HEK293 (cell line): ENCODE results near the gene FLYWCH1.

ENCODE experiments used
- CTCF ChIA-PET: fragments of 350-600 bp; formaldehyde crosslinking; extraction: SDS; loops from one replicate; lab custom pipeline; 2021; ENCODE audit warnings: antibody characterized with exemption; lab: Yijun Ruan, JAX
- POLR2A ChIA-PET: fragments of 300-600 bp; formaldehyde crosslinking; extraction: SDS; loops from one replicate; lab custom pipeline; 2020; ENCODE audit warnings: antibody characterized with exemption, inconsistent platforms; lab: Yijun Ruan, JAX
- H3K27ac ChIP-seq: fragments of 200-500 bp; sonication (Bioruptor generic); 2 replicates; pipeline ENCODE4 v1.5.1; 2014; ENCODE audit warnings: low read depth, low read length, control low read depth, inconsistent platforms; ENCODE audit errors: extremely low read depth
- H3K36me3 ChIP-seq, 2 experiments: fragments of 200-500 bp in 1 of 2; sonication (Bioruptor generic) in 1 of 2; 1 replicate in 1 of 2; 2 replicates in 1 of 2; pipeline ENCODE4 v1.5.1; 2014 to 2017; ENCODE audit warnings: inconsistent platforms in 2 of 2, low read length in 2 of 2; ENCODE audit not compliant: control insufficient read depth in 2 of 2, insufficient read depth in 1 of 2
- H3K4me1 ChIP-seq: fragments of 200-500 bp; sonication (Bioruptor generic); 2 replicates; pipeline ENCODE4 v1.5.1; 2014; ENCODE audit warnings: mild to moderate bottlenecking, low read length, inconsistent platforms; ENCODE audit not compliant: control insufficient read depth, insufficient read depth
- H3K4me3 ChIP-seq: 2 replicates; pipeline ENCODE4 v1.5.1; 2011; ENCODE audit warnings: low read depth, mild to moderate bottlenecking, control low read depth, low read length, moderate library complexity
- H3K9me3 ChIP-seq: fragments of 200-500 bp; sonication (Bioruptor generic); 2 replicates; pipeline ENCODE4 v1.5.1; 2014; ENCODE audit warnings: low read depth, low read length, inconsistent platforms; ENCODE audit not compliant: control insufficient read depth, insufficient read depth
- EGR2 ChIP-seq: fragments of 450-650 bp; formaldehyde crosslinking; IDR thresholded peaks from 2 replicates; pipeline ENCODE4 v1.5.1; 2016; ENCODE audit warnings: low read depth, missing biosample characterization, missing genetic modification characterization
- KLF10 ChIP-seq: fragments of 450-650 bp; IDR thresholded peaks from 2 replicates; pipeline ENCODE4 v1.5.1; 2018; ENCODE audit warnings: missing biosample characterization, mild to moderate bottlenecking, missing genetic modification characterization
- KLF17 ChIP-seq: fragments of 450-650 bp; formaldehyde crosslinking; IDR thresholded peaks from 2 replicates; pipeline ENCODE4 v1.5.1; 2016; ENCODE audit warnings: missing biosample characterization, missing genetic modification characterization
- KLF9 ChIP-seq: fragments of 450-650 bp; formaldehyde crosslinking; IDR thresholded peaks from 2 replicates; pipeline ENCODE4 v1.5.1; 2016; ENCODE audit warnings: missing biosample characterization, missing genetic modification characterization, low read depth
- OVOL3 ChIP-seq: fragments of 450-650 bp; formaldehyde crosslinking; IDR thresholded peaks from 2 replicates; pipeline ENCODE4 v1.5.1; 2016; ENCODE audit warnings: missing biosample characterization, missing genetic modification characterization
- SP7 ChIP-seq: fragments of 450-650 bp; formaldehyde crosslinking; IDR thresholded peaks from 2 replicates; pipeline ENCODE4 v1.5.1; 2016; ENCODE audit warnings: missing biosample characterization, missing genetic modification characterization
- ZBTB1 ChIP-seq: fragments of 450-650 bp; formaldehyde crosslinking; IDR thresholded peaks from 2 replicates; pipeline ENCODE4 v1.5.1; 2016; ENCODE audit warnings: missing biosample characterization, missing genetic modification characterization
- ZBTB44 ChIP-seq: fragments of 450-650 bp; IDR thresholded peaks from 2 replicates; pipeline ENCODE4 v1.5.1; 2018; ENCODE audit warnings: missing biosample characterization, mild to moderate bottlenecking, missing genetic modification characterization
- ZBTB8A ChIP-seq: fragments of 450-650 bp; formaldehyde crosslinking; IDR thresholded peaks from 2 replicates; pipeline ENCODE4 v1.5.1; 2016; ENCODE audit warnings: missing biosample characterization, missing genetic modification characterization
- ZNF10 ChIP-seq: fragments of 450-650 bp; formaldehyde crosslinking; IDR thresholded peaks from 2 replicates; pipeline ENCODE4 v1.5.1; 2017; ENCODE audit warnings: missing biosample characterization, missing genetic modification characterization
- ZNF112 ChIP-seq: fragments of 450-650 bp; formaldehyde crosslinking; IDR thresholded peaks from 2 replicates; pipeline ENCODE4 v1.5.0; 2017; ENCODE audit warnings: missing biosample characterization, missing genetic modification characterization
- ZNF133 ChIP-seq: fragments of 450-650 bp; formaldehyde crosslinking; IDR thresholded peaks from 2 replicates; pipeline ENCODE4 v1.5.1; 2016; ENCODE audit warnings: missing biosample characterization, missing genetic modification characterization
- ZNF138 ChIP-seq: fragments of 450-650 bp; formaldehyde crosslinking; IDR thresholded peaks from 2 replicates; pipeline ENCODE4 v1.5.1; 2016; ENCODE audit warnings: missing biosample characterization, missing genetic modification characterization, borderline replicate concordance
- ZNF16 ChIP-seq: fragments of 450-650 bp; formaldehyde crosslinking; IDR thresholded peaks from 2 replicates; pipeline ENCODE4 v1.5.1; 2016; ENCODE audit warnings: low read depth, missing biosample characterization, missing genetic modification characterization
- ZNF174 ChIP-seq: fragments of 450-650 bp; formaldehyde crosslinking; IDR thresholded peaks from 2 replicates; pipeline ENCODE4 v1.5.0; 2017; ENCODE audit warnings: missing biosample characterization, mild to moderate bottlenecking, missing genetic modification characterization
- ZNF19 ChIP-seq: fragments of 450-650 bp; formaldehyde crosslinking; IDR thresholded peaks from 2 replicates; pipeline ENCODE4; 2016; ENCODE audit warnings: missing biosample characterization, missing genetic modification characterization, low read depth
- ZNF223 ChIP-seq: fragments of 450-650 bp; formaldehyde crosslinking; IDR thresholded peaks from 2 replicates; pipeline ENCODE4 v1.5.1; 2016; ENCODE audit warnings: missing biosample characterization, missing genetic modification characterization
- ZNF292 ChIP-seq: fragments of 450-650 bp; formaldehyde crosslinking; IDR thresholded peaks from 2 replicates; pipeline ENCODE4 v1.5.1; 2016; ENCODE audit warnings: low read depth, missing biosample characterization, missing genetic modification characterization, borderline replicate concordance
- ZNF324 ChIP-seq: fragments of 450-650 bp; formaldehyde crosslinking; IDR thresholded peaks from 2 replicates; pipeline ENCODE4 v1.5.1; 2016; ENCODE audit warnings: missing biosample characterization, missing genetic modification characterization
- ZNF416 ChIP-seq: fragments of 450-650 bp; formaldehyde crosslinking; IDR thresholded peaks from 2 replicates; pipeline ENCODE4 v1.5.1; 2016; ENCODE audit warnings: missing biosample characterization, missing genetic modification characterization
- ZNF558 ChIP-seq: fragments of 450-650 bp; formaldehyde crosslinking; IDR thresholded peaks from 2 replicates; pipeline ENCODE4 v1.5.1; 2016; ENCODE audit warnings: missing biosample characterization, missing genetic modification characterization
- ZNF596 ChIP-seq: fragments of 450-650 bp; IDR thresholded peaks from 2 replicates; pipeline ENCODE4 v1.5.0; 2018; ENCODE audit warnings: missing biosample characterization, mild to moderate bottlenecking, missing genetic modification characterization, moderate library complexity
- ZNF664 ChIP-seq: fragments of 450-650 bp; formaldehyde crosslinking; IDR thresholded peaks from 2 replicates; pipeline ENCODE4 v1.5.1; 2016; ENCODE audit warnings: missing biosample characterization, missing genetic modification characterization
- ZNF670 ChIP-seq: fragments of 450-650 bp; formaldehyde crosslinking; IDR thresholded peaks from 2 replicates; pipeline ENCODE4 v1.5.1; 2016; ENCODE audit warnings: missing biosample characterization, missing genetic modification characterization, low read depth
- ZNF792 ChIP-seq: fragments of 450-650 bp; formaldehyde crosslinking; IDR thresholded peaks from 2 replicates; pipeline ENCODE4 v1.5.1; 2016; ENCODE audit warnings: missing biosample characterization, missing genetic modification characterization
- ZNF830 ChIP-seq: fragments of 450-650 bp; IDR thresholded peaks from 2 replicates; pipeline ENCODE4 v1.5.0; 2018; ENCODE audit warnings: missing biosample characterization, missing genetic modification characterization, low read depth, mild to moderate bottlenecking, moderate library complexity
- TF ChIP-seq, protein P1 (sequence below): fragments of 450-650 bp; formaldehyde crosslinking; IDR thresholded peaks from 2 replicates; pipeline ENCODE4 v1.5.1; 2016; ENCODE audit warnings: missing biosample characterization, missing genetic modification characterization
- TF ChIP-seq, protein P2 (sequence below): fragments of 450-650 bp; formaldehyde crosslinking; IDR thresholded peaks from 2 replicates; pipeline ENCODE4 v1.5.1; 2017; ENCODE audit warnings: missing biosample characterization, mild to moderate bottlenecking, missing genetic modification characterization, moderate library complexity
- TF ChIP-seq, protein P3 (sequence below): fragments of 450-650 bp; formaldehyde crosslinking; IDR thresholded peaks from 2 replicates; pipeline ENCODE4 v1.5.1; 2016; ENCODE audit warnings: missing biosample characterization, missing genetic modification characterization
- TF ChIP-seq, protein P4 (sequence below): sonication (generic); formaldehyde crosslinking; IDR thresholded peaks from 2 replicates; pipeline ENCODE4 v1.8.1; 2022; ENCODE audit warnings: mild to moderate bottlenecking, moderate library complexity, missing genetic modification reagents

The FLYWCH1 gene

DNA sequence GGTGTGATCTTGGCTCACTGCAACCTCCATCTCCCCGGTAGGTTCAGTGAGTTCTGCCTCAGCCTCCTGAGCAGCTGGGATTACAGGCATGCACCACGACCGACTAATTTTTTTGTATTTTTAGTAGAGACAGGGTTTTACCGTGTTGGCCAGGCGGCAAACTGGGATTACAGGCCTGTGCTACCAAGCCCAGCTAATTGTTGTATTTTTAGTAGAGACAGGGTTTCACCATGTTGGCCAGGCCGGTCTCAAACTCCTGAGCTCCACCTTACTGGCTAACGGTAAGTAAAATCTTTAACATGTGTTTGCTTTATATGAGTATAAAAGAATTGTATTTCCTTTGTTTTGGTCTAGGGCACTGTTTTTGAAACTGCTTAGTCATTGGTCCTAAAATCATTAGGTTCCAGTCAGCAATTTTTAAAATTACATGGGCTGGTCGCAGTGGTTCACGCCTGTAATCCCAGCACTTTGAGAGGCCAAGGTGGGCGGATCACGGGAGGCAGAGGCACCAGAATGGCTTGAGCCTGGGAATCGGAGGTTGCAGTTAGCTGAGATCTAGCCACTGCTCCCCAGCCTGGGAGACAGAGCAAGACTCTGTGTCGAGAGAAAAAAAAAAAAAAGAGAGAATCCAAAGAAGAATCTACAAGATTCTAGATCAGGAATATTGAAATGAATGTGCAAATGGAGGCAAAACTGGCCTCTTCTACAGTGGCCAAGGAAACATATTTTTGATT, 3.6 kb downstream of the FLYWCH1 start:
- POLR2A ChIA-PET, result interaction anchor here (1.3 to 1.7 kb wide), 3 partner anchors 10 to 32 kb away, joined by 4 to 7 read pairs (median 4); partner anchors contain the start of gene FLYWCH2
- no peak overlapping the region for H3K4me3 ChIP-seq
- no peaks in the 10 kb centered on the region for H3K9me3 ChIP-seq
- peak overlapping the region; percentile 38; the same call in 1 of the 2 replicates for H3K27ac ChIP-seq
- 0 out of 2 replicates have a peak, but pooled peaks cover 4% of the 10 kb centered on the region for H3K4me1 ChIP-seq
- CTCF ChIA-PET, result interaction anchor here (0.7 to 2.2 kb wide), 5 partner anchors 8 to 109 kb away, joined by 3 to 7 read pairs (median 6); no protein-coding TSS in a partner anchor
- peaks cover 7 to 10% of the 10 kb centered on the region in 2 experiments; a peak in 2 of 3 replicates for H3K36me3 ChIP-seq
- peak; percentile 67 for TF ChIP-seq SP7 (tag by site-specific recombination)
- no peak for TF ChIP-seq ZNF112 (tag by site-specific recombination)
- peak; percentile 40; the same call in 1 of the 2 replicates for TF ChIP-seq ZNF664
- TF ChIP-seq KLF17, result peak; percentile 43; the same call in 1 of the 2 replicates
- TF ChIP-seq ZNF670 (tag by site-specific recombination), result no peak
- TF ChIP-seq, protein P1, sequence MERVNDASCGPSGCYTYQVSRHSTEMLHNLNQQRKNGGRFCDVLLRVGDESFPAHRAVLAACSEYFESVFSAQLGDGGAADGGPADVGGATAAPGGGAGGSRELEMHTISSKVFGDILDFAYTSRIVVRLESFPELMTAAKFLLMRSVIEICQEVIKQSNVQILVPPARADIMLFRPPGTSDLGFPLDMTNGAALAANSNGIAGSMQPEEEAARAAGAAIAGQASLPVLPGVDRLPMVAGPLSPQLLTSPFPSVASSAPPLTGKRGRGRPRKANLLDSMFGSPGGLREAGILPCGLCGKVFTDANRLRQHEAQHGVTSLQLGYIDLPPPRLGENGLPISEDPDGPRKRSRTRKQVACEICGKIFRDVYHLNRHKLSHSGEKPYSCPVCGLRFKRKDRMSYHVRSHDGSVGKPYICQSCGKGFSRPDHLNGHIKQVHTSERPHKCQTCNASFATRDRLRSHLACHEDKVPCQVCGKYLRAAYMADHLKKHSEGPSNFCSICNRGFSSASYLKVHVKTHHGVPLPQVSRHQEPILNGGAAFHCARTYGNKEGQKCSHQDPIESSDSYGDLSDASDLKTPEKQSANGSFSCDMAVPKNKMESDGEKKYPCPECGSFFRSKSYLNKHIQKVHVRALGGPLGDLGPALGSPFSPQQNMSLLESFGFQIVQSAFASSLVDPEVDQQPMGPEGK (tag by site-specific recombination), result no peak
- TF ChIP-seq OVOL3 (tag by site-specific recombination), result no peak
- TF ChIP-seq ZNF558 (tag by site-specific recombination), result no peak
- TF ChIP-seq ZNF133 (tag by site-specific recombination), result no peak
- TF ChIP-seq ZNF223 (tag by site-specific recombination), result no peak
- no peak for TF ChIP-seq ZNF138
- TF ChIP-seq, protein P2, sequence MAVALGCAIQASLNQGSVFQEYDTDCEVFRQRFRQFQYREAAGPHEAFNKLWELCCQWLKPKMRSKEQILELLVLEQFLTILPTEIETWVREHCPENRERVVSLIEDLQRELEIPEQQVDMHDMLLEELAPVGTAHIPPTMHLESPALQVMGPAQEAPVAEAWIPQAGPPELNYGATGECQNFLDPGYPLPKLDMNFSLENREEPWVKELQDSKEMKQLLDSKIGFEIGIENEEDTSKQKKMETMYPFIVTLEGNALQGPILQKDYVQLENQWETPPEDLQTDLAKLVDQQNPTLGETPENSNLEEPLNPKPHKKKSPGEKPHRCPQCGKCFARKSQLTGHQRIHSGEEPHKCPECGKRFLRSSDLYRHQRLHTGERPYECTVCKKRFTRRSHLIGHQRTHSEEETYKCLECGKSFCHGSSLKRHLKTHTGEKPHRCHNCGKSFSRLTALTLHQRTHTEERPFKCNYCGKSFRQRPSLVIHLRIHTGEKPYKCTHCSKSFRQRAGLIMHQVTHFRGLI (tag by site-specific recombination), result peak; percentile 93
- no peak for TF ChIP-seq KLF9 (tag by site-specific recombination)
- no peak for TF ChIP-seq ZNF19 (tag by site-specific recombination)
- no peak for TF ChIP-seq ZNF174 (tag by site-specific recombination)
- no peak for TF ChIP-seq ZNF10 (tag by site-specific recombination)
- TF ChIP-seq, protein P3, sequence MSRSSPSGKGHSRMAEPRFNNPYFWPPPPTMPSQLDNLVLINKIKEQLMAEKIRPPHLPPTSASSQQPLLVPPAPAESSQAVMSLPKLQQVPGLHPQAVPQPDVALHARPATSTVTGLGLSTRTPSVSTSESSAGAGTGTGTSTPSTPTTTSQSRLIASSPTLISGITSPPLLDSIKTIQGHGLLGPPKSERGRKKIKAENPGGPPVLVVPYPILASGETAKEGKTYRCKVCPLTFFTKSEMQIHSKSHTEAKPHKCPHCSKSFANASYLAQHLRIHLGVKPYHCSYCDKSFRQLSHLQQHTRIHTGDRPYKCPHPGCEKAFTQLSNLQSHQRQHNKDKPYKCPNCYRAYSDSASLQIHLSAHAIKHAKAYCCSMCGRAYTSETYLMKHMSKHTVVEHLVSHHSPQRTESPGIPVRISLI (tag by site-specific recombination), result peak; percentile 29; the same call in 1 of the 2 replicates
- no peak for TF ChIP-seq ZBTB44
- no peak for TF ChIP-seq ZNF416 (tag by site-specific recombination)
- TF ChIP-seq ZNF324, result no peak
- no peak for TF ChIP-seq ZNF792 (tag by site-specific recombination)
- TF ChIP-seq, protein P4, sequence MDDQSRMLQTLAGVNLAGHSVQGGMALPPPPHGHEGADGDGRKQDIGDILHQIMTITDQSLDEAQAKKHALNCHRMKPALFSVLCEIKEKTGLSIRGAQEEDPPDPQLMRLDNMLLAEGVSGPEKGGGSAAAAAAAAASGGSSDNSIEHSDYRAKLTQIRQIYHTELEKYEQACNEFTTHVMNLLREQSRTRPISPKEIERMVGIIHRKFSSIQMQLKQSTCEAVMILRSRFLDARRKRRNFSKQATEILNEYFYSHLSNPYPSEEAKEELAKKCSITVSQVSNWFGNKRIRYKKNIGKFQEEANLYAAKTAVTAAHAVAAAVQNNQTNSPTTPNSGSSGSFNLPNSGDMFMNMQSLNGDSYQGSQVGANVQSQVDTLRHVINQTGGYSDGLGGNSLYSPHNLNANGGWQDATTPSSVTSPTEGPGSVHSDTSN, result no peak
- no peak for TF ChIP-seq ZNF16 (tag by site-specific recombination)
- TF ChIP-seq ZNF830 (tag by site-specific recombination), result no peak
- TF ChIP-seq KLF10 (tag by site-specific recombination), result peak; percentile 22; the same call in 1 of the 2 replicates
- no peak for TF ChIP-seq ZNF292 (tag by site-specific recombination)
- no peak for TF ChIP-seq ZBTB8A (tag by site-specific recombination)
- TF ChIP-seq ZBTB1 (tag by site-specific recombination), result no peak
- no peak for TF ChIP-seq ZNF596
- TF ChIP-seq EGR2, result peak; percentile 78
